ENCODE measurements around the gene CLDN6.

CLDN6 gene

GRCh38 chr16:3029491-3030221 lies 11.7 kb upstream of the CLDN6 start:
- intact Hi-C loops (cut with DNase I) = no loop called here
- DNase-seq = peak in 1 of 10 donors; percentile 90

- peak in 3 of 10 donors; percentile 3 to 88 (median 52) for DNase-seq
- intact Hi-C loops (cut with DNase I) = no loop called here
Measured at GRCh38 chr16:3028716-3029319, 10.8 kb upstream of the CLDN6 start.

DNA sequence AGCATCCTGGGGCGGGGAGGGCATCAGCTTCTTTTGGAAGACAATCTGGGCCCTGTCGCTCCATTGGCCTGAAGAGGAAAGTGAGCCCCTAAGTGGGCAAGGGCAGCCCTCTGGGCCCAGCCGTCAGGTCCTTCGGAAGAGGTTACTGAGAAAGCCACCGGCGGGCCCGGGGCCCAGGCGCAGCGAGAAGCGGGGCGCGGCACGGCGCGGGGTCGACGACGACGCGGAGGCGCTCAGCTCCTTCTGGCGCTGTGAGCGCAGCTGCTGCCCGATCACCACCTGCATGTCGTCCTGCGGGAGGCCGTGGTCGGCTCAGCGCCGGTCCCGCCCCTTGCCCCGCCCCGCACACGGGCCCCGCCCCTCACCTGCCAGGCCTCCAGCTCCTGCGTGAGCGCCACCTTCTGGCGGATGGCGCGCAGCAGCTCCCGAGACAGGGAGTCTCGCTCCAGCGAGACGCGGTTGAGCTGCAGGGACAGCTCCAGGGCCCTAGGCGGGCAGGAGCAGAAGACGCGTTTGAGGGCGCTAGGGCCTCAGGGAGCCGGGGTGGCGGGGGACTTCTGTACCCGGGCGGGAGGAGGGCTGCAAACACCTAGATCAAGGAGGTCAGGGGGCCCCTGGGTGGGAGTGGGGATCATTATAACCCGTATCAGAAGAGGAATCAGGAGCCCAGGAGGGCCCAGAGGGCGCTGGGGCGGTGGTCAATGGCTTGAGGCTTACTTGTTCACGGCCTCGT lies 10.2 kb upstream of the CLDN6 start:
- intact Hi-C loops (cut with DNase I) = no loop called here
- peak; percentile 51 to 97 (median 85) for DNase-seq

GRCh38 chr16:3027489-3027795 lies 9.5 kb upstream of the CLDN6 start:
- intact Hi-C loops (cut with DNase I) = no loop called here
- DNase-seq = no peak

DNA sequence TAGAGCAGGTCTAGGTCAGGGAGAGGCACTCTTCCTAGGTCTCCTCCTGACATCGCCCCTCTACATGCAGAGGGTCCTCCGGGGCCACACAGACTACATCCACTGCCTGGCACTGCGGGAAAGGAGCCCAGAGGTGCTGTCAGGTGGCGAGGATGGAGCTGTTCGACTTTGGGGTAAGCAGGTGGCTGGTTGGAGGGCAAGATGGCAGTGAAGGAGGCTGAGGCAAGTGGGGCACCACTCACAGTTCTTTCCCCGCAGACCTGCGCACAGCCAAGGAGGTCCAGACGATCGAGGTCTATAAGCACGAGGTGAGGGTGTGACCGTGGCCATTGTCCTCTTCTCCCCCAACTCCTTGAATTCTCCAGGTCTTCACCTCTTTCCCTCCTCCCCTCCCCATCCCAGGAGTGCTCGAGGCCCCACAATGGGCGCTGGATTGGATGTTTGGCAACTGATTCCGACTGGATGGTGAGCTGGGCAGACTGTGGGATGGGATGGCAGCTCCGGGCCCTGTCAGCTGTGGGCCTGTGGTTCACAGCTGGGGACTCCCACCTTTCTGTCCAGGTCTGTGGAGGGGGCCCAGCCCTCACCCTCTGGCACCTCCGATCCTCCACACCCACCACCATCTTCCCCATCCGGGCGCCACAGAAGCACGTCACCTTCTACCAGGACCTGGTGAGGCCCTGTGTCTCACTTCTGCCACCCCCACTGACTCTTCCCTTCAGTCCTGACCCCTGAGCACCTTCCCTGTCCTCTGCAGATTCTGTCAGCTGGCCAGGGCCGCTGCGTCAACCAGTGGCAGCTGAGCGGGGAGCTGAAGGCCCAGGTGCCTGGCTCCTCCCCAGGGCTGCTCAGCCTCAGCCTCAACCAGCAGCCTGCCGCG lies 8.9 kb upstream of the CLDN6 start:
- intact Hi-C loops (cut with DNase I) = no loop called here
- DNase-seq = peak in 1 of 10 donors; percentile 63

GRCh38 chr16:3026003-3026378 lies 8.0 kb upstream of the CLDN6 start:
- intact Hi-C loops (cut with DNase I) = no loop called here
- DNase-seq = no peak

DNA sequence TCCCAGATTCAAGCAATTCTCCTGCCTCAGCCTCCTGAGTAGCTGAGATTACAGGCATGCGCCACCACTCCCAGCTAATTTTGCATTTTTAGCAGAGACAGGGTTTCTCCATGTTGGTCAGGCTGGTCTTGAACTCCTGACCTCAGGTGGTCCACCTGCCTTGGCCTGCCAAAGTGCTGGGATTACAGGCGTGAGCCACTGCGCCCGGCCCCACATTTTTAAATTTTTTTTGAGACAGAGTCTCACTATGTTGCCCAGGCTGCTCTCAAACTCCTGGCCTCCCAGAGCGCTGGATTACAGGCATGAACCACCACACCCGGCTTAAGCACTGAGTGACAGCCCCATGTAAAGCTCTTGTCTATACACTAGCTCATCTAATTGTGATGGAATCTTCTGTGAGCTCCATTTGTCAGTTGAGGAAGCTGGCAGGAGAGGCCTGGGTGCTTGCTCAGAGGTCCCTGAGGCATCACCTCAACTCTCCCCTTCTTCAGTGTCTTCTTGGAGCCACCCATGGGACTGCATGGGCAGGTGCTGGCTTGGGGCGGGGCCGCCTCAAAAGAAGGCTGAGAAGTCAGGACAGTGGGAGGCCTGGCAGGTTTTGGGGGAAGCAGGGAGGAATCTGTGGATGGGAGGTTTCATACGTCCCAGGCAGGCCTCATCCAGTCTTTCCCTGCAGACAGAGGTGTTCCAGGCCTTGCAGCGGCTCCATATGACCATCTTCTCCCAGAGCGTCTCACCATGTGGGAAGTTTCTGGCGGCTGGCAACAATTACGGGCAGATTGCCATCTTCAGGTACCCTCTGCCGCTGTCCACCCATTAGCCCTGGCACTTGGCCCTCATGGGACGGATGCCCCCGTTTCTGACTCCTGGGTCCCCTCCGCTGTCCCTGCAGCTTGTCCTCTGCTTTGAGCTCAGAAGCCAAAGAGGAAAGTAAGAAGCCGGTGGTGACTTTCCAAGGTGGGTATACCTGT lies 7.3 kb upstream of the CLDN6 start:
- DNase-seq = no peak
- intact Hi-C loops (cut with DNase I) = no loop called here

DNA sequence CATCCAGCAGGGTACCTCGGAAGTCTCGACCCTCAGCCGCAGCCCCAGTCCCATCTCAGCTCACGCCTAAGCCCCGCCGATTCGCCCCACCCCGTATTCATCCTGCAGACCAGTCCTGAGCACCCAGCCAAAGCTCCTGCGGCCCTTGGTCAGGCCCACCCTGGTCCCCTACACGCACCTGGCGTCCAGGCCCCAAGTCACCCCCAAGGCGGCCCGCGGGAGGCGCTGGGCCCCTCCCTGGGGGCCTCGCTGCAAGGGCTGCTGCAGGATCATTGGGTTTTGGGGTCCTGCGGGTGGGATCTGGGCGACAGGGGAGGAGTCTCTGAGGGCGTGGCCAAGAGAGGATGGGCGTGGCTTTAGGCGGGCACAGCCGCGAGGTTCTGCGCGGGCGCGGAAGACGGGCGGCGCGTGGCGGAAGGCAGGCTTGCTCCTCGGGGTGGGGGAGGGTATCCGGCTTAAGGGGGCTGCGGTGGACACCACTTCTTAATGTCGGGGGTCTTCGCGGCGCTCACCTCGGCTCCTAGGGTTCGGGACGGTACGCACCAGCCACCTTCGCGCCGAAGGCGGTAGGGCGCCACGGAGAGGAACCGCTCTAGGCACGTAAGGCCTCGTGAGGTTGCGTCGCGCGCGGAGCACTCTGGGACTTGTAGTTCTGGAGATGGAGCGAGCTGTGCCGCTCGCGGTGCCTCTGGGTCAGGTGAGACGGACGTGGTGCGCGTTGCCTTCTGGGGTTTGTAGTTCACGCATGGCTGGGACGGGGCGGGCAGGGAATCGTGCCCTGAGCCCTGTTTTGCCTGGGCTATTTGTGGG lies 5.9 kb upstream of the CLDN6 start, which contains the start of the genes HCFC1R1 and THOC6:
TSS of gene HCFC1R1 (minus strand) at position 274 of the 810 bp plus-strand sequence. CDS start at position 273, 1 bp downstream.
TSS of gene THOC6 (plus strand) at position 367 of the 810 bp plus-strand sequence. CDS start at position 659, 292 bp downstream.
- DNase-seq = peak; percentile 95 to 100 (median 98)
- intact Hi-C loops (cut with DNase I) = no loop called here

GRCh38 chr16:3023415-3023668 lies 5.4 kb upstream of the CLDN6 start:
- intact Hi-C loops (cut with DNase I) = no loop called here

DNA sequence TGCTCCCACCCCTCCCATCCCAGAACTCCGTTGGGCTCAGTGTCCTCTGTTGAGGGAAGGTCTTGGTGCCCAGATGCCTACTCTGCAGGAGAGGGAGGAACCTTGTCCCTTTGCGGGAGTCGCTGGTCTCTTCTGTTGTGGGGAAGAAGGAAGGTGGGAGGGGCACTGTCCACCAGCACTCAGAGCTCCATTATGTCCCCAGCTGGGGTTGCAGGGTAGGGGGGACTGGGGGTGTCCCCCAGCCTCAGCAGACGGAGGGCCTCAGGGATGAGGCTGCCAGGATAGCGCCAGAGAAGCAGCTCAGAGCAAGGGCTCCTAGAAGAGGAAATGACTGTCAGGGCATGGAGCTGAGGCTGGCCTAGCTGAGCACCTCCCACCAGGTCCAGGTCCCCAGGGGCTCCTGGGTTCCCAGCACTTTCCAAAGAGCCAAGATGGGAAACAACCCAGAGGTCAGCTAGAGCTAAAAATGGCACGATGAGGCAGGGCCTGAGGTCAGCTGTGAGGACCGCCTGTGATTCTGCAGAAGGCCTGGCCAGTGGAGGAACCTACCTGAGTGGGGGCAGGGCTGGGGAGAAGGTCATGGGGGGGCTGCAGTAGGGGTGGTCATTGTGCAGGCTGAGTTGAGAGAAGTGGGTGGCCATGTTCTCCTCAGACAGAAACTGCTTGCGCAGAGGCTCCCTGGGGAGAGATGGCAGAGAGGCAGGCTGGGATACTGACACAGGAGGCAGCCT lies 4.9 kb upstream of the CLDN6 start:
- peak in 1 of 10 donors; percentile 64 for DNase-seq
- intact Hi-C loops (cut with DNase I) = no loop called here

More at GRCh38 chr16:3023415-3023668, 5.4 kb upstream of the CLDN6 start:
- DNase-seq = peak in 6 of 10 donors; percentile 35 to 91 (median 50)

- intact Hi-C loops (cut with DNase I) = no loop called here
Measured at GRCh38 chr16:3022208-3022683, 4.3 kb upstream of the CLDN6 start.

DNA sequence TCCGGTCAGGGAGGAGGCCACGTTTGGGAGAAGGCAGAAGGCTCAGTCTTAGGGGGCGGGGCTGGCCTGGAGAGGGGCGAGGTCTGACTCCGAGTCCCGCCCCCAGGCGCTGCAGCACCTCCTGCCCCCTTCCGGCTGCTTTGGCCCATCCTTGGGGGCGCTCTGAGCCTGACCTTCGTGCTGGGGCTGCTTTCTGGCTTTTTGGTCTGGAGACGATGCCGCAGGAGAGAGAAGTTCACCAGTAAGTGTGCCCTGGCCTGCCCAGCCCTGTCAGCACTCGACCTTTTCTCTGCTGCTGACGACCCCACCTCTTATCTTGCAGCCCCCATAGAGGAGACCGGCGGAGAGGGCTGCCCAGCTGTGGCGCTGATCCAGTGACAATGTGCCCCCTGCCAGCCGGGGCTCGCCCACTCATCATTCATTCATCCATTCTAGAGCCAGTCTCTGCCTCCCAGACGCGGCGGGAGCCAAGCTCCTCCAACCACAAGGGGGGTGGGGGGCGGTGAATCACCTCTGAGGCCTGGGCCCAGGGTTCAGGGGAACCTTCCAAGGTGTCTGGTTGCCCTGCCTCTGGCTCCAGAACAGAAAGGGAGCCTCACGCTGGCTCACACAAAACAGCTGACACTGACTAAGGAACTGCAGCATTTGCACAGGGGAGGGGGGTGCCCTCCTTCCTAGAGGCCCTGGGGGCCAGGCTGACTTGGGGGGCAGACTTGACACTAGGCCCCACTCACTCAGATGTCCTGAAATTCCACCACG lies 3.6 kb upstream of the CLDN6 start:
- peak in 4 of 10 donors; percentile 6 to 90 (median 29) for DNase-seq
- intact Hi-C loops (cut with DNase I) = loop anchor here (2.0 kb wide), 1 partner anchor 17 kb away; no protein-coding TSS in a partner anchor

More at GRCh38 chr16:3022208-3022683, 4.3 kb upstream of the CLDN6 start:
- DNase-seq = peak in 9 of 10 donors; percentile 55 to 98 (median 76)

- intact Hi-C loops (cut with DNase I) = loop anchor here (2.0 kb wide), 1 partner anchor 16 kb away; no protein-coding TSS in a partner anchor
- peak in 5 of 10 donors; percentile 9 to 91 (median 60) for DNase-seq
Measured at GRCh38 chr16:3020604-3021448, 2.8 kb upstream of the CLDN6 start.

- intact Hi-C loops (cut with DNase I) = loop anchor here (2.0 kb wide), 1 partner anchor 15 kb away; no protein-coding TSS in a partner anchor
- peak in 3 of 10 donors; percentile 22 to 89 (median 61) for DNase-seq
Measured at GRCh38 chr16:3020247-3020603, 2.2 kb upstream of the CLDN6 start, which contains the start of gene TNFRSF12A. Gene TNFRSF12A (plus strand): TSS chr16:3020368. CDS start chr16:3020398, 30 bp downstream.

- no peak for DNase-seq
- intact Hi-C loops (cut with DNase I) = loop anchor here (2.0 kb wide), 1 partner anchor 15 kb away; no protein-coding TSS in a partner anchor
Measured at GRCh38 chr16:3019594-3020246, 1.7 kb upstream of the CLDN6 start.

All from posterior cingulate gyrus (tissue), 11 donors.